OCI-LY7 (cell line): ENCODE data around the gene MIPEP. TPM values are rescaled to one million over a fixed set of nuclear protein-coding genes. Genes with fewer than 3 reads are reported as not detected.

Experiments used
- BruUV-seq: library from RNA; stranded (reverse); fragments of 400-500 nt; replicated peaks from 2 replicates; lab custom pipeline; 2021; lab: Mats Ljungman, UMichigan
- CTCF ChIA-PET: fragments of 300-600 bp; sonication (Branson Sonifier 250); formaldehyde crosslinking; loops from one replicate; lab custom pipeline; 2022; ENCODE audit warnings: antibody characterized with exemption; ENCODE audit not compliant: unreplicated experiment; lab: Charles Lee
- POLR2A ChIA-PET: fragments of 300-600 bp; sonication (Branson Sonifier 250); formaldehyde crosslinking; loops from one replicate; lab custom pipeline; 2022; ENCODE audit warnings: antibody characterized with exemption; lab: Charles Lee
- DNase-seq: peaks from one replicate; pipeline ENCODE4 v3.0.0-alpha.2; 2015; ENCODE audit warnings: low spot score
- H2AFZ ChIP-seq: fragments of 200-600 bp; sonication (generic), shearing (Covaris generic); 2 replicates; pipeline ENCODE4 v1.6.1; 2014; ENCODE audit warnings: mild to moderate bottlenecking, antibody characterized with exemption, low read length, moderate library complexity
- H3K27ac ChIP-seq: fragments of 200-600 bp; sonication (generic); 2 replicates; pipeline ENCODE4 v1.5.1; 2014; ENCODE audit warnings: mixed run types, low read depth, mild to moderate bottlenecking, moderate library complexity, low read length, inconsistent platforms; ENCODE audit not compliant: poor library complexity, severe bottlenecking
- H3K36me3 ChIP-seq: fragments of 200-600 bp; sonication (generic); 2 replicates; pipeline ENCODE4 v1.6.1; 2014; ENCODE audit warnings: mild to moderate bottlenecking, antibody characterized with exemption, low read length, moderate library complexity, mixed read lengths; ENCODE audit not compliant: insufficient read depth
- H3K4me1 ChIP-seq: fragments of 200-600 bp; sonication (generic); 2 replicates; pipeline ENCODE4 v1.5.1; 2014; ENCODE audit warnings: mild to moderate bottlenecking, low read length; ENCODE audit not compliant: insufficient read depth, poor library complexity, severe bottlenecking
- H3K4me2 ChIP-seq: fragments of 200-600 bp; sonication (generic); 2 replicates; pipeline ENCODE4 v1.6.1; 2014; ENCODE audit warnings: mild to moderate bottlenecking, low read length
- H3K4me3 ChIP-seq: fragments of 200-600 bp; sonication (generic); 2 replicates; pipeline ENCODE4 v1.5.1; 2014; ENCODE audit warnings: mild to moderate bottlenecking, low read depth, low read length; ENCODE audit not compliant: poor library complexity, severe bottlenecking
- H3K79me2 ChIP-seq: fragments of 200-600 bp; sonication (generic); 2 replicates; pipeline ENCODE4 v1.6.1; 2016; ENCODE audit warnings: low read depth, mild to moderate bottlenecking, low read length, moderate library complexity, mixed read lengths; ENCODE audit not compliant: insufficient read depth
- H3K9me2 ChIP-seq: fragments of 200-600 bp; sonication (generic); 2 replicates; pipeline ENCODE4 v1.6.1; 2016; ENCODE audit warnings: mild to moderate bottlenecking, low read length, mixed read lengths; ENCODE audit not compliant: insufficient read depth
- H3K9me3 ChIP-seq: fragments of 200-600 bp; sonication (generic); 2 replicates; pipeline ENCODE4 v1.6.1; 2014; ENCODE audit warnings: mild to moderate bottlenecking, mixed run types, low read length, mixed read lengths
- H4K20me1 ChIP-seq: fragments of 200-600 bp; sonication (generic); 2 replicates; pipeline ENCODE4 v1.6.1; 2014; ENCODE audit warnings: mild to moderate bottlenecking, antibody characterized with exemption, low read length, moderate library complexity, mixed read lengths; ENCODE audit not compliant: insufficient read depth
- EZH2phosphoT487 ChIP-seq: fragments of 200-600 bp; sonication (generic); IDR thresholded peaks from 2 replicates; pipeline ENCODE4 v1.6.1; 2018; ENCODE audit warnings: low read depth, borderline replicate concordance, mild to moderate bottlenecking, mixed run types, antibody characterized with exemption, low read length, moderate library complexity, mixed read lengths
- intact Hi-C: fragments of 100-400 bp; cut with micrococcal nuclease; formaldehyde crosslinking; loops from one replicate; pipeline ENCODE4 v1.10.0; 2022; ENCODE audit not compliant: unreplicated experiment
- total RNA-seq, 2 experiments: library from RNA; depleted of rRNA in 1 of 2; stranded (reverse); fragments of >200 nt in 1 of 2; shearing (Covaris generic) in 1 of 2; gene quantifications; 2 replicates each; pipeline ENCODE4 v1.2.3, GENCODE V29; 2014 to 2022
- TF ChIP-seq, protein P1 (sequence below): fragments of 200-600 bp; sonication (generic); conservative IDR thresholded peaks from 2 replicates; pipeline ENCODE4 v1.5.1; 2014; ENCODE audit warnings: mild to moderate bottlenecking, antibody characterized with exemption, low read length, moderate library complexity, mixed read lengths

Gene MIPEP
- total RNA-seq, 2 experiments from 2014 or later: 13.5 to 15.7 TPM

DNA sequence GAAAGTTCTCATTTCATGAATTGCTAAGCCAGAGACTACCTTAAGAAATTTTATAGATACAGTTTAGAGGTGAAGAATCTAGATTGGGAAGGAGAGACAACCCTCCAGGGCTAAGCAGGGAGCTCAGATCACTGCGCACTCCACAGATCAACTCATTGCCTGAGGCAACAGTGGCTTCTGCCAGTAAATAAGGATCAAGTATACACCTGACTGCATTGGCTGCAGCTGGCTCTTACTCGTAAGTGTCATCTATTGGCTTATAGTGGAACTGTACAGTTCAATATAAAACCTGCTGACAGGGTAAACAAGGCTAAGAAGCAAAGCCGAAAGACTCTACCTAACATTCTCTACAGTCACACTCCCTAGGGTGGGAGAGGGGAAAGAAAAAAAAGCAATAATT is 26.1 kb upstream of the MIPEP start:
- Histone ChIP-seq H3K79me2 (no peaks in the 10 kb centered on the region), H3K4me3 (no peak overlapping the region), H3K36me3 (no peaks in the 10 kb centered on the region), H4K20me1 (no peaks in the 10 kb centered on the region), H3K4me1 (no peaks in the 10 kb centered on the region), H3K27ac (no peak overlapping the region), H3K9me2 (no peaks in the 10 kb centered on the region), H3K9me3 (no peaks in the 10 kb centered on the region), H2AFZ (no peak overlapping the region), H3K4me2 (no peak overlapping the region)
- intact Hi-C loops: no loop called here
- DNase-seq: no peak
- no peak for TF ChIP-seq EZH2phosphoT487
- TF ChIP-seq, protein P1, sequence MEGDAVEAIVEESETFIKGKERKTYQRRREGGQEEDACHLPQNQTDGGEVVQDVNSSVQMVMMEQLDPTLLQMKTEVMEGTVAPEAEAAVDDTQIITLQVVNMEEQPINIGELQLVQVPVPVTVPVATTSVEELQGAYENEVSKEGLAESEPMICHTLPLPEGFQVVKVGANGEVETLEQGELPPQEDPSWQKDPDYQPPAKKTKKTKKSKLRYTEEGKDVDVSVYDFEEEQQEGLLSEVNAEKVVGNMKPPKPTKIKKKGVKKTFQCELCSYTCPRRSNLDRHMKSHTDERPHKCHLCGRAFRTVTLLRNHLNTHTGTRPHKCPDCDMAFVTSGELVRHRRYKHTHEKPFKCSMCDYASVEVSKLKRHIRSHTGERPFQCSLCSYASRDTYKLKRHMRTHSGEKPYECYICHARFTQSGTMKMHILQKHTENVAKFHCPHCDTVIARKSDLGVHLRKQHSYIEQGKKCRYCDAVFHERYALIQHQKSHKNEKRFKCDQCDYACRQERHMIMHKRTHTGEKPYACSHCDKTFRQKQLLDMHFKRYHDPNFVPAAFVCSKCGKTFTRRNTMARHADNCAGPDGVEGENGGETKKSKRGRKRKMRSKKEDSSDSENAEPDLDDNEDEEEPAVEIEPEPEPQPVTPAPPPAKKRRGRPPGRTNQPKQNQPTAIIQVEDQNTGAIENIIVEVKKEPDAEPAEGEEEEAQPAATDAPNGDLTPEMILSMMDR: 0 out of 2 replicates have a peak, but pooled peaks have one; percentile 11
- no TSS peak for BruUV-seq
- POLR2A ChIA-PET: interaction anchor here (0.7 kb wide), 1 partner anchor 448 kb away, joined by 3 read pairs; no protein-coding TSS in a partner anchor
- CTCF ChIA-PET: no interaction called here

DNA sequence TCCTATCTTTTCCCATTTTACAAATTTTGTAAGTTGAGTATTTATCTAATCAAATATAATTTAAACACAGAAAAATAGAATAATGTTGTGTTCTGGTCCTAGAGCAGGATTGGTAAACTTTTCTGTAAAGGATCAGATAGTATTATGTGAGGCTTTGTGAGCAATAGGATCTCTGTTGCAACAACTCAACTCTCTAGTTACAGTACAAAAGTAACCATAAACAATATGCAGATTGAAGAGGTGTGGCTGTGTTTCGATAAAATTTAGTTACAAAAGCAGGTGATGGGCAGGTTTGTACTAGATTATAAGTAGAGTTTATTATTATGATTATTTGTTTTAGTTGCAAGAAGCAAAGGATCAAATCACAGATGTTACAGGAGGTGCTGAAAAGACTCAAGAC is 23.3 kb upstream of the MIPEP start:
- Histone ChIP-seq H3K36me3 (no peaks in the 10 kb centered on the region), H2AFZ (no peak overlapping the region), H3K4me3 (no peak overlapping the region), H3K79me2 (no peaks in the 10 kb centered on the region), H3K9me2 (no peaks in the 10 kb centered on the region), H4K20me1 (no peaks in the 10 kb centered on the region), H3K27ac (no peak overlapping the region), H3K9me3 (no peaks in the 10 kb centered on the region), H3K4me2 (no peak overlapping the region), H3K4me1 (no peaks in the 10 kb centered on the region)
- no peak for DNase-seq
- no peak for TF ChIP-seq EZH2phosphoT487
- TF ChIP-seq, protein P1: no peak
- intact Hi-C loops: no loop called here
- no TSS peak for BruUV-seq
- POLR2A ChIA-PET: no interaction called here
- CTCF ChIA-PET: no interaction called here

DNA sequence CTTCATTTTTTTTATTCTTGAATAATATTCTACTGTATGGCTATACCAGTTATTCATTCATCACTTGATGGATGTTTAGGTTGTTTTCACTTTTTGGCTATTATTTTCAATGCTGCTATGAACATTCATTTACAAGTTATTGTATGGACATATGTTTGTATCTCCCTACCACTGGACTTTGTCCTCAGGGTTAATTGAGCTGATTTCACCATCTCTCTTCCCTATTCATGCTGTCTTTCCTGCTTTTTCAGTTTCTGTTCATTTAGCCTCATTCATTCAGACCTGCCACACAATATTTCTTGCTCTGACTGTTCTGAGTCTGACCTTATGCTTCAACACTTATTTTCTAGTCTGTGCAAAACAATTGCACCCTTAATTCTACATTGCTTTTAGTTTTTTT is 20.4 kb upstream of the MIPEP start:
- intact Hi-C loops: no loop called here
- H3K79me2 ChIP-seq: no peaks in the 10 kb centered on the region
- no peak overlapping the region for H3K4me2 ChIP-seq
- no peaks in the 10 kb centered on the region for H3K4me1 ChIP-seq
- POLR2A ChIA-PET: interaction anchor here (0.6 kb wide), 1 partner anchor 54 kb away, joined by 3 read pairs; no protein-coding TSS in a partner anchor
- no peaks in the 10 kb centered on the region for H3K9me2 ChIP-seq
- no peaks in the 10 kb centered on the region for H3K9me3 ChIP-seq
- H3K27ac ChIP-seq: no peak overlapping the region
- no peak overlapping the region for H3K4me3 ChIP-seq
- no peak for DNase-seq
- no peaks in the 10 kb centered on the region for H3K36me3 ChIP-seq
- no TSS peak for BruUV-seq
- no peaks in the 10 kb centered on the region for H4K20me1 ChIP-seq
- CTCF ChIA-PET: no interaction called here
- TF ChIP-seq EZH2phosphoT487: no peak
- TF ChIP-seq, protein P1: no peak
- H2AFZ ChIP-seq: no peak overlapping the region
